Parathyroid adenoma (tissue), 2 donors: ENCODE data around the gene LEKR1.

Experiments
- H2AFZ ChIP-seq: fragments of 300-600 bp; sonication (generic); one replicate; pipeline ENCODE4 v1.7.0; 2017; ENCODE audit warnings: antibody characterized with exemption, mild to moderate bottlenecking
- H3K27ac ChIP-seq: fragments of 300-600 bp; sonication (generic); one replicate; pipeline ENCODE4 v1.7.0; 2017
- H3K27me3 ChIP-seq: fragments of 300-600 bp; sonication (generic); one replicate; pipeline ENCODE4 v1.7.0; 2017; ENCODE audit warnings: low read length; ENCODE audit not compliant: control insufficient read depth, insufficient read depth
- H3K36me3 ChIP-seq: fragments of 300-600 bp; sonication (generic); one replicate; pipeline ENCODE4 v1.7.0; 2017; ENCODE audit warnings: low read length; ENCODE audit not compliant: control insufficient read depth, insufficient read depth
- H3K4me1 ChIP-seq: fragments of 300-600 bp; sonication (generic); one replicate; pipeline ENCODE4 v1.7.0; 2017; ENCODE audit warnings: control low read depth
- H3K4me2 ChIP-seq: fragments of 300-600 bp; sonication (generic); one replicate; pipeline ENCODE4 v1.7.0; 2017; ENCODE audit warnings: low read length
- H3K4me3 ChIP-seq: fragments of 300-600 bp; sonication (generic); one replicate; pipeline ENCODE4 v1.7.0; 2017; ENCODE audit warnings: low read depth, low read length
- H3K79me2 ChIP-seq: fragments of 300-600 bp; sonication (generic); one replicate; pipeline ENCODE4 v1.7.0; 2017; ENCODE audit warnings: control low read depth
- H3K9ac ChIP-seq: fragments of 300-600 bp; sonication (generic); one replicate; pipeline ENCODE4 v1.7.0; 2017; ENCODE audit warnings: mild to moderate bottlenecking
- H3K9me3 ChIP-seq: fragments of 300-600 bp; sonication (generic); one replicate; pipeline ENCODE4 v1.7.0; 2017; ENCODE audit warnings: low read length; ENCODE audit not compliant: control insufficient read depth
- CTCF ChIP-seq: fragments of 300-600 bp; sonication (generic); IDR thresholded peaks from one replicate; pipeline ENCODE4 v1.7.0; 2017; ENCODE audit warnings: antibody characterized with exemption, mild to moderate bottlenecking
- donor health status: primary hyperparathyroidism.

The LEKR1 gene

DNA sequence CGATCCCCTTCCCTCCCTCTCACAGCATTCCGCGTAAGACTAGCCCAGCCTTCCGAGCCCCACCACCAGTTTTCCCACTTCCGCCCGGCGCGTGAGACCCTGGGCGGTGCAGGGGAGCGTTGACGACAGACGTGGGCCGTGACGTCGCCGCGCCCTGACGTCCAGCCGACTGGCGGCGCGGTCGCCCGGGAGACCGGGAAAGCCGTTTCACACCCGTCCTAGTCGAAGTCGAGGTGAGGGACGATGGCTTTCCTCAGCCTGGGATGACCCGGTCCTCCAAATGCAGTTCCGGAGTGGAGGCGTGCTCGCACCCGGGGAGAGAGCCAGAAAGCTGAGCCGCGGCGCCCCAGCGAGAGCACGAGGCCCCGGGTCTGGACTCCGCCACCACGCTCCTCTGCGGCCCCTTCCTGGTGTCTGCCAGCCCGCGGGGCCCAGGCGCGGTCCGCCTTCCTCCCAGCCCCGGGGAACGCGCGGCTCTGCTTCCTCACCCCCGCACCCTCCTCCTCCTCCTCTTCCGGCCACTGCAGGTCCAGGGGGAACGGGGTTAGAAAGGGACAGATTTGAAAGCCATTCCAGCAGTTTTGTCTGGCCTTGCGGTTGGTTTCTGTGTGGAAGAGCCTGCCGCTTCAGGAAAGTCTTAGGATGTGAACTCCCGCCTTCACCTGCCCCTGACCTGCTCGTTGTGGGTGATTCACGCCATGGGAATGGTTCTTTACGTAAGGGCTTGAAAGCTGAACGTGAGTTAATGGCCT is at the start of gene LEKR1:
Gene LEKR1, plus strand, starts transcription at position 210 of the 752 bp plus-strand sequence. CDS start 2,977 bp downstream, outside the sequence.
- H3K9me3 ChIP-seq, result no peaks in the 10 kb centered on the region
- H3K27ac ChIP-seq, result peak within 1 kb of the TSS; percentile 100
- no peaks in the 10 kb centered on the region for H3K36me3 ChIP-seq
- peak within 1 kb of the TSS; percentile 93 for H2AFZ ChIP-seq
- no peak for TF ChIP-seq CTCF
- H3K4me3 ChIP-seq, result peak within 1 kb of the TSS; percentile 82
- H3K4me1 ChIP-seq, result peaks cover 15% of the 10 kb centered on the region
- H3K79me2 ChIP-seq, result no peaks in the 10 kb centered on the region
- H3K27me3 ChIP-seq, result no peaks in the 10 kb centered on the region
- H3K9ac ChIP-seq, result peak within 1 kb of the TSS; percentile 93
- H3K4me2 ChIP-seq, result peak within 1 kb of the TSS; percentile 96

- Histone ChIP-seq H3K4me2 (no peak overlapping the region), H2AFZ (no peak overlapping the region), H3K9me3 (no peaks in the 10 kb centered on the region), H3K27me3 (no peaks in the 10 kb centered on the region), H3K36me3 (no peaks in the 10 kb centered on the region), H3K79me2 (peaks cover 12% of the 10 kb centered on the region), H3K27ac (peak overlapping the region; percentile 76), H3K9ac (no peak overlapping the region), H3K4me3 (no peak overlapping the region), H3K4me1 (peaks cover 61% of the 10 kb centered on the region)
- TF ChIP-seq CTCF, result no peak
These were observed 49.3 kb upstream of the LEKR1 start for GRCh38 chr3:156776871-156777270.

DNA sequence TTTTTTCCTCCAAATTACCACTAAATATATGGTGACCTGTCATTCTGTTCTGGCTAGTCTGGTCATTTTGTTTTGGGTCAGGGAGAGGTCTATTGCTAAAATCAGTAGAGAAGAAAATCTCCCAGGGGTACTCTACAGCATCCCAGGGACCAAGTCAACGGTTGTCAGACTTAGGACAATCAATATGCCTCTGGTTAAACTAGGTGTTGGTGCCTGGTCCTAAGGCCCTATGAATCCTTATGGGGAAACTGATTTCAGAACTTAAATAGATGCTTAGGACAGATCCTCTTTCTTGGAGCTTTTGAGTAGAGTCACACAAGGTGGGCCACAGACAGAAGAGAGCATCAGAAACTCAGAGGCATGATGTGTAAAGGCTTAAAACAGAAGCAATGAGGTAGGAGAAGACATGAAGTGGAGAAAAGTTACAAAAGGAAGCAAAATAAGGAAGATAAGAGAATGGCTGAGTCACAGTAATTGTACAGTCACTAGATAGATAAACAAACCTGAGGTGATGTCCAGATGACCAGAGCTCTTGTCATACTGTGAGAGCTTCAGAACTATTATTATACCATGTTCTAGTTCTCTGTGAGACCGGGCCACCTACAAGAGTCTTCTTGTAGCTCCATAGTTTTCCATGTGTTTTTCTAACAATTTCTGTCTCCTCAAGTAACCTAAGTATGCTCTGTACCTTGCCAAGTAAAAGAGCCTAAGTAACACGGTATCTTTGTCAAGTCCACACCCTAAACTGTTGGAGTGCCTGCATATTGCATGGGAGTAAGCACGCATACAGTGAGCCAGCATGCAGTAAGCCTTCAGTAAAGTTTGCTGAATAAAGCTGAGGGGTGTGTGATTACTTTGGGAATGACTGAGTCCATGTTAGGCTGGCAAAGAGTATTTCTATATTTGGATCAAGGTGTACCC is 44.6 kb upstream of the LEKR1 start:
- H2AFZ ChIP-seq, result no peak overlapping the region
- H3K4me2 ChIP-seq, result no peak overlapping the region
- H3K9me3 ChIP-seq, result no peaks in the 10 kb centered on the region
- H3K79me2 ChIP-seq, result no peaks in the 10 kb centered on the region
- H3K36me3 ChIP-seq, result no peaks in the 10 kb centered on the region
- no peak overlapping the region for H3K9ac ChIP-seq
- peak overlapping the region; percentile 76 for H3K27ac ChIP-seq
- H3K27me3 ChIP-seq, result no peaks in the 10 kb centered on the region
- no peak overlapping the region for H3K4me3 ChIP-seq
- TF ChIP-seq CTCF, result no peak
- peaks cover 51% of the 10 kb centered on the region for H3K4me1 ChIP-seq

- no peak for TF ChIP-seq CTCF
- H3K27ac ChIP-seq, result peak overlapping the region; percentile 76
- H3K9ac ChIP-seq, result no peak overlapping the region
These were observed 43.8 kb upstream of the LEKR1 start for GRCh38 chr3:156782319-156782718.

More at GRCh38 chr3:156782319-156782718, 43.8 kb upstream of the LEKR1 start:
- H3K4me1 ChIP-seq, result peaks cover 45% of the 10 kb centered on the region
- no peak overlapping the region for H3K4me2 ChIP-seq
- H3K27me3 ChIP-seq, result no peaks in the 10 kb centered on the region
- H3K9me3 ChIP-seq, result no peaks in the 10 kb centered on the region
- no peaks in the 10 kb centered on the region for H3K79me2 ChIP-seq
- H3K36me3 ChIP-seq, result no peaks in the 10 kb centered on the region
- H2AFZ ChIP-seq, result no peak overlapping the region
- no peak overlapping the region for H3K4me3 ChIP-seq
